OCI-LY7 (cell line): ENCODE results near the gene GNE.

Source experiments
- CTCF ChIP-seq: fragments of 200-600 bp; sonication (generic); conservative IDR thresholded peaks from 2 replicates; pipeline ENCODE4 v1.5.1; 2014; ENCODE audit warnings: mild to moderate bottlenecking, antibody characterized with exemption, low read length, moderate library complexity, mixed read lengths
- EZH2phosphoT487 ChIP-seq: fragments of 200-600 bp; sonication (generic); IDR thresholded peaks from 2 replicates; pipeline ENCODE4 v1.6.1; 2018; ENCODE audit warnings: low read depth, borderline replicate concordance, mild to moderate bottlenecking, mixed run types, antibody characterized with exemption, low read length, moderate library complexity, mixed read lengths

GRCh38 chr9:36190388-36191289 lies 67.6 kb downstream of the GNE start, which contains the start of gene CLTA:
- TF ChIP-seq CTCF (peak; percentile 93), EZH2phosphoT487 (no peak)
